GM04503 (cell line): ENCODE measurements around the gene PRPF40A.
A peak's percentile ranks its signal among the peaks of the same experiment; 100 is the strongest.

Experiments used
- DNase-seq: peaks from one replicate; pipeline ENCODE4 v3.0.0-alpha.2; 2012; ENCODE audit warnings: low read depth

Gene PRPF40A

DNA sequence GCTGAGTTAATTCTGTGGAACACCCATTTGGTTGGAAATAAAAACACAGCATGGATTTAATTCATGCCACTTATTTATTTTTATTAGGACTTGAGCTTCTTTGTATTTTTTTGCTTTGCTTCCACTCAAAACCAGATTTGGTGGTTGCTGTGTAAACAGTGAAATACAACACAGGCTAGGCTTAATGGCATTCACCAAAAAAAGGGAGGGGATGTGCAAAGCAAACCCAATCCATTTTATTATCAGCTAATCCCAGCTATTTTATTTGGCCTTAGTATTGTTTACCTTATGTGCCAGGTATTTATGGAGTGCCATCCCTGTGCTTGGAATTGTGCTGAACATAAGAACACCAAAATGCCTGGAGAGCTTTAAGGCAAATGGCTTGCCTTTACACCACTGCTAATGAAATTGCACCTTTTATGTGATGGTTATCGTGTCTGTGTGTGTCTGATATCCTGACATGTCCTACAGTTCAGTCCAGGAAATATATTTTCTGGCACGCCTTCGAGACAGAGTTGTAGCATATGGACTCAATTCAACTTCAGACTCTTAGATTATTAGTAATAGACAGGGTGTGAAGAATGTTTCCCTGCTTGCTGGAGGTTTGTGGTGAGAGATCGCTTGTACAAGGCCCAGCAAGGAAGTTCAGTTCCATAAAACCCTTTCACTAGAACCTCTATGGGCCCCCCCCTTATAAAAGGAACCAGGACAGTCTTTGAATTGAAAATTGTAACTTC, 99.6 kb downstream of the PRPF40A start:
- DNase-seq = no peak

- no peak for DNase-seq
These were observed 102.1 kb downstream of the PRPF40A start for GRCh38 chr2:152615177-152615576.

DNA sequence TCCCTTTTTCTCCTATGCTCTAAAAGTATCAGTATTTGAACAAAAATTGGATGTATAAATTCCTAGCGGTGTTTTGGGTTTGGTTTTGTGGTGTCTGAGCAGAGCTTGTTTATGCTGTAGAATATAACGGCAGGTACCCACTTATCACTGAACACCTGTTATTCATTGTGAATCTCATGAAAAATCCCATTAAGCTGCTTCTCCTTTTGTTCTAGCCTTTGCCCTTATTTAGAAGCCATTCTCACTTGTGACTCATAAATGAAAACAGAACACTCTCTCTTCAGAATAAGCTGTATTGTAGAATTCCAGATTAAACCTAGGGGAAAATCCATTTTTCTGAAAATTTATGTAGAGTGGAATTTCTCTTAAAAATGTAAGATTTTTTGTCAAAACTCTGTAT, 104.0 kb downstream of the PRPF40A start:
- DNase-seq = no peak

DNA sequence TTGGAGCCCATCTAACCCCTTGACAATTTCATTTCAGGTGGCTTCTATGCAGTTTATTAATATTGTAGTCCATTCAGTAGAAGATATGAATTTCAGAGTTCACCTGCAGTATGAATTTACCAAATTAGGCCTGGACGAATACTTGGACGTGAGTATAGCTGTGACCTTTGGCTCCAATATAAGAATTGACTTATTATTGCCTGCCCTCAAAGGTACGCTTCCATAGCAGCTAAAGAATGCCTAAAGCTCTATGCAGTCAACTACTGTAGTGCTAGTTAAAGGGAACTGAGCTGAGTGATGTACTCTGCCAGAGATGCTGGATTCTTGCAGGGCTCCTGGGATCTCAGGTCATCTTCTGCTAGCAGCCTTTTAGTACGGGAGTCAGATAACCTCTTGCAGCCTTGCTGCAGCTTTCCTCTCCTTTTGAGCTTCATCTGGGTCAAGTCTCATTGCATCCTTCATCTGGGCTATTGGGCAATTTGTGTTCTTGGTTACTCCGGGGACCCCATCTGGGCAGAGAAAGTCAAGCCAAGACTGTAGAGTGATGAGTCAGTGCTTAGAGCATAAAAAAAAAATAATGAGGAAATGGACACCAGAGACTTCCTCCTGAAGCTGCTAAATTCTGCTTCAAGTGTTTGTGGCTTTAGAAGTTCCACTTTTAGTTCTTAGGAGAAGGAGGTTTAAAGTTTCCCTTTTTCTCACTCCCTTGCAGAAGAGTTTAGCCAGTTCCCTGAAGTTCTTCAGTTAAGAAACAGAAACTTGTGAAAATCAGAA, 105.6 kb downstream of the PRPF40A start:
- DNase-seq = peak; percentile 65

GRCh38 chr2:152609699-152610098, 107.6 kb downstream of the PRPF40A start:
- no peak for DNase-seq

GRCh38 chr2:152609154-152609553, 108.1 kb downstream of the PRPF40A start:
- DNase-seq = no peak

GRCh38 chr2:152607793-152608300, 109.4 kb downstream of the PRPF40A start:
- DNase-seq = no peak

DNA sequence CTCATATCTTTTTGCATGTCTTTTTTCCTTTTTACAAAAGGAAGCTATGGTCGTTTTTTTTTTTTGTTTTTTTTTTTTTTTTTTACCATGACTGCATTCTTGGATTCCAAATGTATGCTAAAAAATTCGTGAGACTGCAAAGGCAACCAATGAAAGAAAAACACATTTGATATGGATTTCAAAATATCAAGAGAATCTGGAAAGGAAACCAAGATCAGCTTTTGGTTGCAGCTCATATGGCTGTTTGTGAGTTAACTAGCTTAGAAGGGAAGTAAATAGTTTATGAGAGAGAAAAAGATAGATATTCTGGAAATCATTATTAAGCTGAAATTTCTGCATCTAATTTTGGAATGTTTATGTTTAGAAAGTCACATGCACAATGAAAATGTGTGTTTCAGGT, 110.3 kb downstream of the PRPF40A start:
- DNase-seq = no peak

DNA sequence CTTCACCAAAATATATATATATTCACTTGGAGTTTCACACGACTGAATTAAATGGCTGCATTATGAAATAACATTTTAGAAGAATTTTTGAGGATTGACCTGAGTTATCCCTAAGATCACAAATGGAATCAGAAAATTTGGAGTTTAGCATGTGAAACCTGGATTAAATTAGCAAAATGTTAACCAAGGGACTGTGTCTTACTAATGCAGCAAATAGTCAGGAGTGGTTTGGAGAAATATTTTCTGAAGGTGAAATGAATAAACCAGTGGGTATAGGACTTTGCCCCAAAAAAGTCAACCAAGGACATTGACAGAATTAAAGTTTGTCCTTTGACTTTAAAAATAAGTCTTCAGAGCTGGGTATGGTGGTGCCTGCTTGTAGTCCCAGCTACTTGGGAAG, 111.2 kb downstream of the PRPF40A start:
- no peak for DNase-seq

- DNase-seq = no peak
These were observed 114.1 kb downstream of the PRPF40A start for GRCh38 chr2:152603166-152603565.

DNA sequence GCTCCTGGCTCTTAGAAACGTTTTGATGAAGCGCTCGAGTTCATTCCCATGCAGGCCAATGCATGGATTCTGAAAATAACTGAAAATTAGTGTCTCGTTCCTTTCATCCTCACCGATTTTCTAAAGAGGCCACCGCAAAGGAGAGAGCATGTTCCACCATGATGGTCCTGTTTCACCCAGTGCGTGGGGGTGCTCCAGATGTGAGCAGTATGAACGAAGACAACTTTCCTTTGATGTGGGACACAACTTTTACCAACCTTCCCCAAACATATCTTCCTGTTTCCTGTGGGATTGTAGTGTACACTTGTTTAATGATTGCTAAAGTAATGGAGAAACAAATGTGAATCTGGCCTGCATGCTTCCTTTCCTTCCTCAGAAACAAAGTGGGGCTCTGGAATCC, 114.5 kb downstream of the PRPF40A start:
- DNase-seq = no peak
